Small intestine (tissue), 7 donors: ENCODE data around the gene ENGASE. TPM values are rescaled to one million over a fixed set of nuclear protein-coding genes. Genes with fewer than 3 reads are reported as not detected.

Experiments used
- DNase-seq, 2 donors: peaks; one replicate each; pipeline versions ENCODE4 v3.0.0 to v3.0.0-alpha.2; 2013
- FAIRE-seq: peaks from 2 replicates; lab custom pipeline; 2012; peaks lifted over from hg19 to GRCh38; lab: Jason Lieb, UNC
- H3K27ac ChIP-seq, 3 donors: one replicate each; pipeline ENCODE4 v1.5.1; 2013; ENCODE audit warnings: low read length in 2 of 3, mild to moderate bottlenecking in 2 of 3, control low read depth in 1 of 3, inconsistent platforms in 1 of 3, low read depth in 1 of 3, moderate library complexity in 1 of 3
- H3K27me3 ChIP-seq, 3 donors: one replicate each; pipeline ENCODE4 v1.6.1; 2013; ENCODE audit warnings: low read length in 3 of 3, inconsistent platforms in 1 of 3; ENCODE audit not compliant: control insufficient read depth in 3 of 3, insufficient read depth in 3 of 3
- H3K36me3 ChIP-seq, 3 donors: one replicate each; pipeline ENCODE4 v1.6.1; 2013; ENCODE audit warnings: low read length in 3 of 3, inconsistent platforms in 1 of 3, low read depth in 1 of 3, mild to moderate bottlenecking in 1 of 3, moderate library complexity in 1 of 3; ENCODE audit not compliant: control insufficient read depth in 3 of 3, insufficient read depth in 2 of 3
- H3K4me1 ChIP-seq, 3 donors: one replicate each; pipeline ENCODE4 v1.6.1; 2013; ENCODE audit warnings: low read length in 2 of 3, inconsistent platforms in 1 of 3, low read depth in 1 of 3, mild to moderate bottlenecking in 1 of 3, moderate library complexity in 1 of 3; ENCODE audit not compliant: control insufficient read depth in 3 of 3, insufficient read depth in 2 of 3
- H3K4me3 ChIP-seq, 3 donors: one replicate each; pipeline ENCODE4 v1.5.1; 2013; ENCODE audit warnings: low read length in 3 of 3, control low read depth in 1 of 3, inconsistent platforms in 1 of 3, low read depth in 1 of 3, mild to moderate bottlenecking in 1 of 3, moderate library complexity in 1 of 3
- H3K9me3 ChIP-seq, 2 donors: one replicate each; pipeline ENCODE4 v1.6.1; 2013; ENCODE audit warnings: low read depth in 1 of 2, low read length in 1 of 2; ENCODE audit not compliant: control insufficient read depth in 2 of 2, insufficient read depth in 1 of 2
- WGBS, 3 donors: extraction: QIAGEN DNeasy Blood & Tissue Kit; methylation state at CpG; one replicate each; pipeline ENCODE4 v1.1.7; 2013; 5-methylcytosine and 5-hydroxymethylcytosine counted together
- polyA plus RNA-seq, 4 donors: library from polyadenylated mRNA; stranded (reverse) in 3 of 4; unstranded in 1 of 4; fragments of 200-250 nt in 3 of 4; fragments of 120-200 nt in 1 of 4; gene quantifications; one replicate each; pipeline versions ENCODE4 v1.2.1 to v1.2.3, GENCODE V29; 2013
- donor health status: healthy with polysubstance abuse.
- donor health status: control.
- donor health status: control.
- donor health status: Bipolar disorder and iron deficiency.
- donor health status: healthy.

The ENGASE gene
- polyA plus RNA-seq, 4 donors: 17.6 to 87.9 (median 31.0) TPM

DNA sequence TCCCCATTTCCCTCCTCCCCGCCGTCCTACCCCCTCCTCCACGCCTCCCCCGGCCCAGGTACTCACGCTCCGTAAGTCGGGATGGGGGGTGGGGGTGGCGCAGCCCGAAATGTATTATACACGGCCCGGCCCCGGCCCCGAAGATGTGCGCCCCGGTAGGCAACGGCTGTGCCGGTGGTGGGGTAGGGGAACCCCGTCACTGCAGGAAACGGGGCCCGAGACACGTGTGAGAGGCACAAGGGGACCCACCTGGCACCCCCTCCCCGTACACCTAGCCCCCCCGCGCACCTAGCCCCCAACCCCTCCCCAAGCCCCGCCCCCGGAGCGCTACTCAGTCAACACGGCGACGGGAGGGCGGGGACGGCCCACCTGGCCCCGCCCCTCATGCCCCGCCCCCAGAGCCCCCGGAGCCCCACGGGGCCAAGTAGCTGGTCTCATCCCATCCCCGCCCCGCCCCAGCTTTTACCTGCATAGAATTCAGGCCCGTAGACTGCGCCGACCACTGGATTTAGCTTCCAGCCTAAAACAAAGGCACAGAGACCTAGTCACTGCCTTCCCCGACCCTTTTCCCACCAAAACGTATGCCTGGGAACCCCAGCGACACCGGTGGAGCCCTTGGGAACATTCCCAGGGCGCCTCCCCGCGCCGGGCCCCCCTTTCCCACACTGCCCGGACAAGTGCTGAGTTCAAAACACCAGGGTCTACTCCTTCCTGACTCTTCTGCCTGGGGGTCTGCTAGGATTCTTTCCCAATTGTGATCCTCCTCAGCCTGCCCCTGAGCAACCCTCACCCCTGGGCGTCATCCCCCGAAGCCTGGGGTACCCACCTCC lies 22.8 kb downstream of the ENGASE start:
- H3K27me3 ChIP-seq: peaks cover 6 to 79% (median 21%) of the 10 kb centered on the region in 3 donors
- H3K27ac ChIP-seq: no peak overlapping the region
- no peaks in the 10 kb centered on the region for H3K4me1 ChIP-seq
- 7 to 14% (median 12%) methylated on average over 41 to 52 of the region's 52 CpGs for WGBS, 3 donors
- DNase-seq: no peak
- no peak overlapping the region for H3K4me3 ChIP-seq
- H3K36me3 ChIP-seq: no peaks in the 10 kb centered on the region
- no peaks in the 10 kb centered on the region for H3K9me3 ChIP-seq
- no peak for FAIRE-seq

DNA sequence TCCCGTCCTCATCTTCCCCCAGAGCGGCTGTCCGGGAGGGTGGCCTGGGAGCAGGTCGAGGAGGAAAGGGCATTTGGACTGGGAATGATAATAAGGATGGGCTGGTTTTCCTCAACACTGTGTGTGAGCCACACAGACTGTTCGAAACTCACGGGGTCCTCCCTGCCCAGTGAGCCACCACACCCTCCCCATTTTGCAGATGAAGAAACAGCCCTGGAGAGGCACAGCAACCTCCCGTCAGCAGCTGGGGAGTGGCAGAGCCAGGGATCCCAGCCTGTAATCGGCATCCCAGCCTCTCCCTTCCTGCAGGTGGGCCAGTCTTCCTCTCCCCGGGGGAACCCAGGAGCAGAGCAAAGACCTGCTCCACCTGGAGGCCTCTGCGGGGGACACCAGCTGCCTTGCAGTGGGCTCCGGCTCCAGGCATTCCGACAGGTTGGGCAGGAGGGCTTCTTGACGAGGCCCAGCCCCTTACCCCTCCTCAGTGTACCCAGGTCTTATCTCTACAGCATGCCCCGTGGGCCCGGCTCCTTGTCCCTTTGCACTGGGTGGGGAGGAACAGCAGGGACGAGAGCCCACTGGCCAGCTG lies 23.8 kb downstream of the ENGASE start:
- H3K9me3 ChIP-seq: no peaks in the 10 kb centered on the region
- FAIRE-seq (no peak), DNase-seq (no peak)
- H3K4me1 ChIP-seq: no peaks in the 10 kb centered on the region
- H3K27ac ChIP-seq: no peak overlapping the region
- 9 to 34% (median 30%) methylated on average over 15 to 16 of the region's 16 CpGs for WGBS, 3 donors
- peaks cover 3 to 76% (median 21%) of the 10 kb centered on the region in 3 donors for H3K27me3 ChIP-seq
- no peaks in the 10 kb centered on the region for H3K36me3 ChIP-seq
- no peak overlapping the region for H3K4me3 ChIP-seq

- H3K27ac ChIP-seq: no peak overlapping the region
- no peak for DNase-seq
- H3K36me3 ChIP-seq: no peaks in the 10 kb centered on the region
- H3K4me1 ChIP-seq: no peaks in the 10 kb centered on the region
- H3K27me3 ChIP-seq: peaks cover 0 to 65% (median 20%) of the 10 kb centered on the region in 3 donors
- WGBS, 3 donors: 81 to 88% (median 82%) methylated on average over 18 of the region's 18 CpGs
- no peak overlapping the region for H3K4me3 ChIP-seq
- no peak for FAIRE-seq
- H3K9me3 ChIP-seq: no peaks in the 10 kb centered on the region
Measured at GRCh38 chr17:79100405-79100804, 25.8 kb downstream of the ENGASE start.

- H3K27ac ChIP-seq: no peak overlapping the region
- no peaks in the 10 kb centered on the region for H3K9me3 ChIP-seq
- H3K36me3 ChIP-seq: no peaks in the 10 kb centered on the region
- 44 to 58% (median 53%) methylated on average over 13 of the region's 13 CpGs for WGBS, 3 donors
- DNase-seq (no peak), FAIRE-seq (no peak)
- H3K27me3 ChIP-seq: peaks cover 0 to 61% (median 20%) of the 10 kb centered on the region in 3 donors
- H3K4me3 ChIP-seq: no peak overlapping the region
- no peaks in the 10 kb centered on the region for H3K4me1 ChIP-seq
Measured at GRCh38 chr17:79101111-79101673, 26.6 kb downstream of the ENGASE start.

- peaks cover 0 to 52% (median 17%) of the 10 kb centered on the region in 3 donors for H3K27me3 ChIP-seq
- 64 to 76% (median 69%) methylated on average over 6 to 7 of the region's 7 CpGs for WGBS, 3 donors
- no peaks in the 10 kb centered on the region for H3K4me1 ChIP-seq
Measured at GRCh38 chr17:79102214-79102613, 27.6 kb downstream of the ENGASE start.

DNA sequence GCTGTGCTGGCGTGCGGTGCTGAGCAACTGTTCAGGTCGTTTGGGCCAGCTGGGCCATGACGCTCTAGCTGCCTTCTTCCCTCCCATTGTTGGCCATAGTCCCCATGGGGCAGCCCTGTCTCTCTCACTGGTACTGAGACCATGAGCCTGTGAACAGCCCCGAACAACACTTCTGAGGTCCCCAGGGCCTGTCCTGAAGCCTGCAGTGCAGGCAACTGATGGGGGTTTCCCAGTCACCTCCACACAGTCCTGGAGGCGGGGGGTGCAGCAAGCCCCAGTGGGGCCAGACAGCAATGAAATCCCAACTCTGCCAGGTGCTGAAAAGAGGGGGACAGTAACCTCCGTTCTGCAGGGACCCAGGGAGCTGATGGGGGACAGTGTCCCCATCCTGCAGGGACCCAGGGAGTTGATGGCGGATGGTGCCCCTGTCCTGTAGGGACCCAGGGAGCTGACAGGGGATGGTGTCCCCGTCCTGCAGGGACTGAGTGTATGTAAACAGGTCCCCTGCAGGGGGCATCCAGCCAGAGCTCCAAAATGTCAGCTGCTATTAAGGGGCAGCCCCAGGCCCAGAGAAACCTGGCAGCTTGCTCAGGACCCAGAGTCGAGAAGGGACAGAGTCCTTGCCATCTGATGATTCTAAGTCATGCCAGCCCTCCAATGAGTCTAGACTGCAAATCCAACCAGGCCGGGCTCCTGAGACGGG lies 30.4 kb downstream of the ENGASE start:
- no peaks in the 10 kb centered on the region for H3K4me1 ChIP-seq
- no peaks in the 10 kb centered on the region for H3K9me3 ChIP-seq
- no peaks in the 10 kb centered on the region for H3K36me3 ChIP-seq
- no peak overlapping the region for H3K4me3 ChIP-seq
- H3K27ac ChIP-seq: no peak overlapping the region
- FAIRE-seq (no peak), DNase-seq (no peak)
- WGBS, 3 donors: 69 to 79% (median 72%) methylated on average over 9 to 12 of the region's 12 CpGs
- peaks cover 0 to 26% (median 2%) of the 10 kb centered on the region in 3 donors for H3K27me3 ChIP-seq

More at GRCh38 chr17:79102214-79102613, 27.6 kb downstream of the ENGASE start:
- H3K9me3 ChIP-seq: no peaks in the 10 kb centered on the region
- DNase-seq (no peak), FAIRE-seq (no peak)
- H3K27ac ChIP-seq: no peak overlapping the region
- H3K4me3 ChIP-seq: no peak overlapping the region
- H3K36me3 ChIP-seq: no peaks in the 10 kb centered on the region

- Histone ChIP-seq H3K36me3 (no peaks in the 10 kb centered on the region), H3K9me3 (no peaks in the 10 kb centered on the region), H3K4me3 (no peak overlapping the region), H3K4me1 (no peaks in the 10 kb centered on the region), H3K27ac (no peak overlapping the region), H3K27me3 (peaks cover 0 to 22% (median 0%) of the 10 kb centered on the region in 3 donors)
- FAIRE-seq: no peak
- 74 to 84% (median 80%) methylated on average over 13 to 14 of the region's 14 CpGs for WGBS, 3 donors
- DNase-seq: no peak
Measured at GRCh38 chr17:79105937-79106336, 31.3 kb downstream of the ENGASE start.

- no peak overlapping the region for H3K4me3 ChIP-seq
- no peaks in the 10 kb centered on the region for H3K9me3 ChIP-seq
- no peaks in the 10 kb centered on the region for H3K36me3 ChIP-seq
- peaks cover 0 to 15% (median 0%) of the 10 kb centered on the region in 3 donors for H3K27me3 ChIP-seq
- no peak for FAIRE-seq
- WGBS, 3 donors: 80 to 93% (median 87%) methylated on average over 11 of the region's 11 CpGs
- DNase-seq: no peak
- H3K4me1 ChIP-seq: no peaks in the 10 kb centered on the region
- H3K27ac ChIP-seq: no peak overlapping the region
Measured at GRCh38 chr17:79106958-79107357, 32.3 kb downstream of the ENGASE start.
